ENCODE data around the gene PLCB1.

The PLCB1 gene

DNA sequence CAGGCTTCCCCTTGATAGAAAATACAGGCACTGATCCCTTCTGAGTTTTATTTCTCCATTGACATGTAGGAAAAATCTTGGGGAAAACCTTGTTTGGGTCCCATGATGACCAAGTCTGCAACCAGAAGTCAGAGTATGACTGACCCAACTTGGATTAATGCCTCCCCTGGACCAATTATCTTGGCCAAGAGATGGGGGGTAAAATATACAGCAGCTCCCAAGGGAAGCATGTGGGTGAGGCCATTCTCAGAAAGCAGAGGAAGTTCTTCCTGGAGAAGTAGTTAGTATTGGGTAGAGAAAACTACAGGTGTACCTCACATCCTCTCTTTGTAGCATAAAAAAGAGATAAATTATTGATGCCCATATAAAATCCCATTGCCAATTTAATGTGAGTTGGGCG lies 651.7 kb downstream of the PLCB1 start:
- DNase-seq (ENCODE audit: low read depth in 2 of 2), result no peak

- DNase-seq (ENCODE audit: low read depth in 2 of 2), result no peak
These were observed 654.3 kb downstream of the PLCB1 start for GRCh38 chr20:8786383-8786782.

GRCh38 chr20:8787090-8787489 lies 655.0 kb downstream of the PLCB1 start:
- DNase-seq (ENCODE audit: low read depth in 2 of 2), result no peak

- DNase-seq (ENCODE audit: low read depth in 2 of 2), result no peak
These were observed 656.2 kb downstream of the PLCB1 start for GRCh38 chr20:8788275-8788674.

DNA sequence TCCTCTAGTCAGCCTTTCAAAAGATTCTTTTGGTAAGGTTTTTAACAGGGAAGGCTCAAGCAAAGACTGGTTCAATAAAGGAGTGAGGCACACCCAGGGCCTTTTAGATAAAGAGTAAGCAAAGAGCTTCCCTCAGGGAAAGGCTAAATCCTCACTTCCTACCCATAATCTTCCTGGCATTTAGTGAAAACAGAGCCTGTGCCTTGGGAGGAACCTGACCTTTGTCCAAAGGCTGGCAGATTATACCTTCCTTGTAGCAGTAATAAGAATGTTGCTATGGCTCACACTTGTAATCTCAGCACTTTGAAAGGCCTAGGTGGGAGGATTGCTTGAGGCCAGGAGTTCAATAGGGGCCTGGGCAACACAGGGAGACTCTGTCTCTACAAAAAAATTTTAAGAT lies 656.8 kb downstream of the PLCB1 start:
- no peak for DNase-seq (ENCODE audit: low read depth in 2 of 2)

DNA sequence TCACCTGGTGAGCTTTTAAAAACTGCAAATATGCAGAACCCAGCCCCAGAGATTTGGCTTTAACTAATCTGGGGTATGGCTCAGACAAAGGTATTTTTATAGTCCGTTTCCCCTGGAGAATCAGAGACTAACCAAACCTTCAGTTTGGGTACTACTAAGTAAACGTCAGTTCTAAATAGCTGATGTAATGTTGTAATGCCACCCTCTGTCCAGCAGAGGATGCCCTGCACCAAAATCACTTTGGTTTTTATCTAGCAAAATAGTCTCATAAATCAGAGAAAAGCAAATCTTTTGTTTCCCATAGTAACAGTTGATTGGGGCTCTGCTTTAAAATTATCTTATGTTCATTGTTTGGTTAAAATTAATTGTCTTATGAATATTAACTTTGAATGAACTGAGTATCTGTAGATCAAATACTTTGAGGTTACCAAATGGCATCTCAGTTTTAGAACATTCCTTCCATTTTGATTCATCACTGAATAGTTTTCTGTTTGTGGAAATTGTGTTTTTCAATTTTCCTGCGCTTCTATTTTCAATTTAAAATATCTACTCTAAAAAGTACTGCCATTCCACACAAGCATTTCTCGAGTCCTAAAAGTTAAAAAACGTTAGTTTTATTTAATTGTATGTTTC lies 658.5 kb downstream of the PLCB1 start:
- DNase-seq (ENCODE audit: low read depth in 2 of 2), result no peak

- no peak for DNase-seq (ENCODE audit: low read depth in 2 of 2)
These were observed 663.3 kb downstream of the PLCB1 start for GRCh38 chr20:8795404-8795803.

DNA sequence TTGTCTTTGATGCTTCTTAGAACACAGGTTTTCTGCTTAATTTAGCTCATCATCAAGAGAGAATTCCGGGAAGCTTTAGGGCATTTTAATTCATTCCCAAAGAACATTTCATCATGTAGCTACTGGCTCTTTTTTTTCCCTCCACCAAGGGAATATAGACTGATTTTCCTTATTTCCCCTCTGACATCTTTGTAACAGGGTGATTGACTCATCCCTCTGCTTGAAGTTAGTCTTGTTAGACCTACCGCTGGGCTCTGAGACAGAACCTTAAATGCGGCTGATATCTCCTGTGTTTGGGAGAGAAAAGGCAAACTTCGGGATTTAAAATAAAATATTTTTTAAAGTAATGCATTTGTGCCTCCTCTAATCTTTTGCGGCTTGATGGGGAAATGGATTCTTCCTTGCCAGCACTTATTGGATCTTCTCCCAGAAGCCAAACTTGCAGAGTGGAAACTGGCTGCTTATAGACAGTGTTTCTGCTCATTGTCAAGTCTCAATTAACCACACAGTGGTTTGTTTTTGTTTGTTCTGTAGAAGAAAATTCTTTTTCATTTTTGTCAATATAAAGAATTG lies 664.1 kb downstream of the PLCB1 start:
- DNase-seq (ENCODE audit: low read depth in 2 of 2), result no peak

- DNase-seq (ENCODE audit: low read depth in 2 of 2), result no peak
These were observed 666.4 kb downstream of the PLCB1 start for GRCh38 chr20:8798505-8798904.

- DNase-seq (ENCODE audit: low read depth in 2 of 2), result no peak
These were observed 668.0 kb downstream of the PLCB1 start for GRCh38 chr20:8800089-8800488.

DNA sequence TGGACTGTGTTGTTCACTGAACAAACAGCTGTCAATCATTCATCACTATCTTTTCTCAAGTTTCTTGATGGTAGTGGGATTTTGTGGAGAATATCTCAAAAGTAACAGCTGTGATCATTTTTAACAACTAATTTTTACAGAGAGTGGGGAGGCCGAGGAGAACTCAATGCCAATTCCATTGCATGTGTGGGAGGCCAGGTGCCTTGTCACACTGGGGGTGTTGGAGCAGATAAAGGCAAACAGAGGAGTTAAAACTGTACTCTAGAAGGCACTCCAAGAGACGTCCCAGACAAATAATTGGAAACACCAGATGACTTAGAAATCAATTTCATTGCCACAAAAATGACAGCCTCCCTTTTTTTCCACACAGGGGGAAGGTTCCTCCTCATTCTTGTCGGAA lies 669.6 kb downstream of the PLCB1 start:
- no peak for DNase-seq (ENCODE audit: low read depth in 2 of 2)

DNA sequence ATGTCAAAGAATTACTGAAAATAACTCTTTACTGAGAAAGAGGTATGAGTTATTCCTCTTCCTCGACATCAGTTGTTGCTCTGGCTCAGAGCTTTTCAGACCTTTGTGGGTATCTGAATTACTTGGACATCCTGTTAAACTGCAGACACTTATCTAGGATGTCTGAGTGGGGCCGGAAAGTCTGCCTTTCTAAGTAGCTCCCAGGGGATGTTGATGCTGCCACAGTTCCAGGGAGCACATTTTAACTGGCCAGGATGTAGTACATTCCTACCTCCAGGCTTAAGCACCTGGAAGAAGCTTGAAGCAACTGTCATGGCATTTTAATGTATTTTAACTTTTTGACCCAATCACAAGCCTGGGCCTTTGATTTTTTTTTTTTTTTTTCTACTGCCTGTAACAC lies 671.0 kb downstream of the PLCB1 start:
- no peak for DNase-seq (ENCODE audit: low read depth in 2 of 2)

DNA sequence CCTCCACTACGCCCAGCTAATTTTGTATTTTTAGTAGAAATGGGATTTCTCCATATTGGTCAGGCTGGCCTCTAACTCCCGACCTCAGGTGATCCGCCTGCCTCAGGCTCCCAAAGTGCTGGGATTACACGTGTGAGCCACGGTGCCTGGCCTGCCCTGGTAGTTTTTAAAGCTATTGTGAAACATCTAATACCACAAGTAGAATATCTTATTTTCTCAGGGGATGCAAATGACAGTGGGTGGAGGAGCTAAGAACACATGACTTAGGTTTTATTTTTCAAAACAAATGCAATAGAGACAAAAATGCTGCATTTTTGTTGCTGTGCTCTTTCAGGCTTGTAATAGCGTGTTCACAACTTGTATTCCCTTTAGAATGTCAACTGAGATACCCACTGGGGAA lies 671.9 kb downstream of the PLCB1 start:
- no peak for DNase-seq (ENCODE audit: low read depth in 2 of 2)

- no peak for DNase-seq (ENCODE audit: low read depth in 2 of 2)
These were observed 673.8 kb downstream of the PLCB1 start for GRCh38 chr20:8805737-8806442.

DNA sequence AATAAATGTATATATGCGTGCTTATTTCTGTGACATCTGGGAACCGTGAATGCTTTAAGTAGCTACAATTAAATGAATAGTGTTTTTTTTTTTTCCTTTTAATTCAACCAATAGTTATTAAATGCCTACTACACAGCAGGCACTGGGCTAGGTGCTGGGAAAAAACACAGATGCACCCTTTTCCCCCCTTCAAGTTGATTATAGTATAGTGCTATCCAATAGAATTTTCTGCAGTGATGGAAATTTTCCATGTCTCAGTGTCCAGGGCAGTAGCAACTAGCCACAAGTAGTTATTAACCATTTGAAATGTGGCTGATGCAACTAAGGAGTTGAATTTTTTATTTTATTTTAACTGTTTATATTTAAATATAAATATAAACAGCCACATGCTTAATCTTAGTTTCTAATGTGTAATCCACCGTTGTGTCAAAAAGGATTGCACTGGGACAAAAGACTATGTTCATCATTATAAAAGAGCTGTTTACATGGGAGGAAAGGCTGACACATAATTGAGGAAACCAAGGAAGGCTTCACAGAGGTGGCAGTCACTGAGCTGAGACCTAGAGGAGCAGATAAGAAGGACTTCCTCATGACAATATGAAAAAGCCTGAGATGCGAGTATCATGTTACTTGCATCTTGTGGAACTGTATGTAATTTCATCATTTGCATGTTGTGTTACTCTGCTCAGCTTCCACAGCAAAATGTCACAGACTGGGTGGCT lies 675.6 kb downstream of the PLCB1 start:
- DNase-seq (ENCODE audit: low read depth in 2 of 2), result no peak

DNA sequence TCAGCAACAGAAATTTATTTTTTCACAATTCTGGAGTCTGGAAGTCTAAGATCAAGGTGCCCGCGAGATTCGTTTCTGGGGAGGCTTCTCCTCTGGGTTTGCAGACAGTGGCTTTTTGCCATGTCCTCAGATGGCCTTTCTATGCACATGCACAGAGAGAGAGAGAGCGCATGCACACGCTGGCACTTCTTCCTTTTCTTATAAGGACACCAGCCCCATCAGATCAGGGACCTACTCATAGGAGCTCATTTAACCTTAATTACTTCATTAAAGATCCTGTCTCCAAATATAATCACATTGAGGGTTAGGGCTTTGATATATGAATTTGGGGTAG lies 676.1 kb downstream of the PLCB1 start:
- no peak for DNase-seq (ENCODE audit: low read depth in 2 of 2)

DNA sequence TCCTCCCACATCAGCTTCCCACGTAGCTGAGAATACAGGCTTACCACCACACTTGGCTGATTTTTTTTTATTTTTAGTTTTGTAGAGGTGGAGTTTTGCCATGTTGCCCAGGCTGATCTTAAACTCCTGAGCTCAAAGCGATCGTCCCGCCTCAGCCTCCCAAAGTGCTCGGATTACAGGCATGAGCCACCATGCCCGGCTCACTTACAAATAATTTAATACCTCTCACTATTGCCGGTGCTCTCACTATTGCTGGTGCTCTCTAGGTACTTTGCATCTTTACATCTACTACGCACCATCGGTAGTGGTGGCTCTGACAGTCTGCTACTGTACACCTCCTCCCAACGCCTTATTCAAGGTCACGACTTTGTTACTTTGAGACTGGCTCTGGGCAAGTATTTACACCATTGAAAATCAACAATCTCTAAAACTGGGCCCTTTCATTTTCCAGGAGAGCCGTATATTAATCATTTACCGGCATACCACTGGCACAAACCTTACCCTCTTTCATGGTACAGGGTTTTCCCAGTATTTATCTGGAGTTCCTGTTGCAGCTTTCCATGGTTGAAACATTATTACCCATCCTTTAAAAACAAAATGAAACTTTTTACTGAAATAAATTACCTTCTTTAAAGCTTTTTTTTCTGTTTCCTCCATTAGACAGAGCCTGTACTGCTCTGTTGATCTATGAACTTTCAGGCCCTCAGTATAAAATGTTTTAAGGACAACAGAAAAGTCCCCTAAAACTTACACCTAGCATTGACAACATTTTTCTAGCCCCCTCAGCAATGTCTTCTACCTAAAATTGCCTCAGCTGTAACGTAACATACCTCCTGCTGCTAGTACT lies 677.3 kb downstream of the PLCB1 start:
- no peak for DNase-seq (ENCODE audit: low read depth in 2 of 2)

DNA sequence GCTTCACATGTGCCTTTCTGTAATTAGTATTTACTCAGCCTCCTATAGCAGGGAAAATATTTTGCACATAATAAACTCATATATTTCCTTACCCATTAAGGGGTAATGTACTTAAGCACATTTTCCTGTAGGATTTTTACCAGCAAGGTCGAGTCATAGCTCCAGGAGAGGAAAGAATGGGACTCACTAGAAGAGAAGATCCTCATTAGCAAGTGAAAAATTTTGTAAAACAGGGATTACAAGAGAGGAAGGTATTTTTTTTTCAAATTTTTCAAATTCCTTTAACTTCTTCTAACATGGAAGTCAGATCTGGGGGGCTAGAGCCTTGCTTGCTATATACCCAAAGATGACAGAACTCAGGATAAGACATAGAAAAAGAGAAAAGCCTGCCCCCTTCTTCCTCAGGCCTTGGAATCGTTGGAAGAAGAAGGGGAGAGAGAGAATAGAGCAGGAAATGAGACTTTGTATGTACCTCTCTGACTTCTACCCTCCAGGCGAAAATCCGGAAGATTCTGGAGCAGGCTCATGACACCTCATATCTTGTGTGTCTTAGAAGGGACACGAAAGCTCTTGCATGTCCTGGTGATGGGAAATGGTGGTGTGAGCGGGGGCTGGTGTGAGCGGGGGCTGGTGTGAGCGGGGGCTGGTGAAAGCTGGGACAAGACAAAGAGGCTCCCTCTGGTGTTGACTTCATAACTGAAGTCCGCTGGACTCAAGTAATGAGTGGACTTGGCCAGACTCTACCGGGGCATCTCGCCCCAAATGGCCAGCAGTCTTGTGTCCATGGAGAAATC lies 679.9 kb downstream of the PLCB1 start:
- no peak for DNase-seq (ENCODE audit: low read depth in 2 of 2)

- no peak for DNase-seq (ENCODE audit: low read depth in 2 of 2)
These were observed 680.8 kb downstream of the PLCB1 start for GRCh38 chr20:8812817-8813216.

DNA sequence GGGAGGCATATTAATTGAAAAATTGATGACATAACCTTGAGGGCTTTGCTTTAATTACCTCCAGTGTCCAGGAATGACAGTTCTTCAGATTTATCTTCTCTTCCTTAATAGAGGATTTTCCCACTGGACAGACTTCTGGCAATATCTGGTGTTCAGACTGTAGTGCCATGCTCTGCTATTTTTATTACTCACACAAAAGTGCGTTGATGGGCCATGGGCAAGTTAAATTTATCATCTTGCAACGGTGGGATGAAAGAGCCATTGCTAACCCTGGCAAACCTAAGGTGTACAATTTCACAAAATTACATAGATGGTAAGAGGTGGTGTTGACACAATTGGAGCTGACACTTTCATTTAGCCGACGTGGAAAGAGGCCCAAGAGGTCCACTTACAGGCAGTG lies 683.1 kb downstream of the PLCB1 start:
- DNase-seq (ENCODE audit: low read depth in 2 of 2), result no peak

DNA sequence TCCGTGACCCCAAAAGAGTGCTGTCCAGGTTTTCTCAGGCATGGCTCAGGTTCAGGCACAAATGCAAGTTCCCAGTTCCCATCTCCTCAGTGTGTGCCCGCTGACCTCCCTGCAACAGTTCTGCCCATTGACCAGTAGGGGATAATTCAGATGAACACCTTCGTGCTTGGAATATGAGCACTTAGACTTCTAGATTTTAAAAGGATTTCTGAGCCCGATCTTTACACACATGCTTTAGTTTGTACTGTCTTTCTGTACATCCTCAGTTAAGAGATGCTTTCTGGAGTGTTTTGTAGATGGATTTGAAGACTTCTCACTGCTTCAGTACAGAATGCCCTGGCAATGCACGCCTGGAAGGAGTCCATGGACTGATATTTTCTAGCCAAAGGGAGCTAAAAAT lies 697.2 kb downstream of the PLCB1 start:
- no peak for DNase-seq (ENCODE audit: low read depth in 2 of 2)

Data from stimulated activated CD8-positive, alpha-beta memory T cell treated with anti-CD3 and anti-CD28 coated beads, Interleukin-7, amount 100 ng/mL, for 4 hours (primary cell).